T follicular helper cell (primary cell): ENCODE measurements around the gene FPR2.
"Not testable (repeated sequence)": the region's sequence is repeated elsewhere in the genome, so short reads cannot be mapped to it uniquely, and the experiment has no call there.

ENCODE experiments used
- DNase-seq: peaks from one replicate; pipeline ENCODE4 v3.0.0-alpha.2; 2020; ENCODE audit warnings: low read depth
- total RNA-seq, 2 experiments: gene quantifications; one replicate each; lab custom pipeline; 2026; lab: John Stamatoyannopoulos, UW

FPR2 gene, protein sequence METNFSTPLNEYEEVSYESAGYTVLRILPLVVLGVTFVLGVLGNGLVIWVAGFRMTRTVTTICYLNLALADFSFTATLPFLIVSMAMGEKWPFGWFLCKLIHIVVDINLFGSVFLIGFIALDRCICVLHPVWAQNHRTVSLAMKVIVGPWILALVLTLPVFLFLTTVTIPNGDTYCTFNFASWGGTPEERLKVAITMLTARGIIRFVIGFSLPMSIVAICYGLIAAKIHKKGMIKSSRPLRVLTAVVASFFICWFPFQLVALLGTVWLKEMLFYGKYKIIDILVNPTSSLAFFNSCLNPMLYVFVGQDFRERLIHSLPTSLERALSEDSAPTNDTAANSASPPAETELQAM
- 0 reads per million in 2 experiments for total RNA-seq

DNA sequence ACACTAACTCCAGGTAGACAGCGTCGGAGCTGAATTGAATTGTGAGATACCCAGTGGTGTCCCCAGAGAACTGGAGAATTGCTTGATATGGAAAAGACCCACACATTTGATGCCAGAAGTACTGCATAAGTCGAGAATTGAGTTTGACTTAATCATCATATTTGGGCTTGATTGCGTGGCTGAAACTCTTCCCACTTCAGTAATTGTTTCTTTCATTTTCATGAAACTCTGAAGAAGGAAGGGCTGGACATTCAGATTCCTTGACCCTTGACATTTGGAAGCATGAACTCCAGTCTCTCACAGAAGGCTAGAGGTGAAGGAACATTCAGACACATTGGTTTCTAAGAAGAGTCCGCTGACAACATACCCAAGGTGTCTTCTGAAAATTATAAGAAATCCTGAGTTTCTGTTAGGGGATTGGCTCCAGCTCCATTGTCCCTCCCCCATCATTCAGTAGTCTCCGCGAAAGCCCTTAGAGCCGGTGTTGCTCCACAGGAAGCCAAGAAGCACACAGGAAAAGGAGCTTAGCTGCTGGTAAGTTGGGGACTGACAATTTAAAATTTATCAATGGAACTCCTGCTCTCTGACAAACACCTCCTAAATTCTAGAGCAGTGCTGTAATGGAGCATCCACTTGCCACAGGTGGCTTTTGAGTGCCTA, at the start of gene FPR2:
Gene FPR2 (plus strand): TSS at position 484 of the 660 bp plus-strand sequence. CDS start 7,479 bp downstream, outside the sequence.
- no peak for DNase-seq

DNA sequence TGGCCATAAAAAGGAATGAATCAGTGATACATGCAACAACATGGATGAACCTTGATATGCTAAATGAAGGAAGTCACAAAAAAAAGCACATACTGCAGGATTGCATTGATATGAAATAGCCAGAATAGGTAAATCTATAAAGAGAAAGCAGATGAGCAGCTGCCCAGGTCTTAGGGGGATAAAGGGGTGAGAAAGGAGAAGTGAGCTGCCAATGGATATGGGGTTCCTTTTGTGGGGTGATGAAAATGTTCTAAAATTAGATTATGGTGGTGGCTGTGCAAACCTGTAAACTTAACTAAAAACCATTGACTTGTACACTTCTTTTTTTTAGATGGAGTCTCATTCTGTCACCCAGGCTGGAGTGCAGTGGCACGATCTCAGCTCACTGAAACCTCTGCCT, 49.3 kb upstream of the FPR2 start:
- DNase-seq: no peak

DNA sequence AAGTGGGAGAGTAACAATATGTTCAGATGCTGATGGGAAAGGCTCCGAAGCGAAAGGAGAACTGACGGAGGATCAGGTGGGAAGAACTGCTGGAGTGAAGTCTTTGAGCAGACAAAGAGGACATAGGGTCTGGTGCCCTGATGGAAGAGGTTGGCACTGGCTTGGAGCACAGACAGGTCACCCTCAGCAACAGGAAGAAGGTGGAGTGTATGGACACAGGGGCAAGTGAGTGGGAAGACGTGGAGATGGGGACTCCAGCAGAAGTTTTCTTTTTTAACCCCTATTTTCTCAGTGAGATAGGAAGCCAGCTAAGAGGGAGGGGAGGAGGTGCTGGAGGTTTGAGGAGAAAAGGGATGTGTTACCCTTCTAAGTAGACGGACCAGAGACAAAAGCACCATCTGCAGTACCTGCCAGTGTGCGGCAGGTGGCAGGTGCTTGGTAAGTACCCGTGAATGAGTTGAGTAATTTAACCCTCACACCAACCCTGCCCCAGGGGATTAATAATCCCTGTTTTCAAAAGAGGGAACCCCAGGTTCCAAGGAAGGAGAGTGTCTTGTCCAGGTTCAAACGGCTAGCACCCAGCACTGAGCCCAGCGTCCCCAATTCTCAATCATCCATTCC, 48.4 kb upstream of the FPR2 start:
- DNase-seq: no peak

DNA sequence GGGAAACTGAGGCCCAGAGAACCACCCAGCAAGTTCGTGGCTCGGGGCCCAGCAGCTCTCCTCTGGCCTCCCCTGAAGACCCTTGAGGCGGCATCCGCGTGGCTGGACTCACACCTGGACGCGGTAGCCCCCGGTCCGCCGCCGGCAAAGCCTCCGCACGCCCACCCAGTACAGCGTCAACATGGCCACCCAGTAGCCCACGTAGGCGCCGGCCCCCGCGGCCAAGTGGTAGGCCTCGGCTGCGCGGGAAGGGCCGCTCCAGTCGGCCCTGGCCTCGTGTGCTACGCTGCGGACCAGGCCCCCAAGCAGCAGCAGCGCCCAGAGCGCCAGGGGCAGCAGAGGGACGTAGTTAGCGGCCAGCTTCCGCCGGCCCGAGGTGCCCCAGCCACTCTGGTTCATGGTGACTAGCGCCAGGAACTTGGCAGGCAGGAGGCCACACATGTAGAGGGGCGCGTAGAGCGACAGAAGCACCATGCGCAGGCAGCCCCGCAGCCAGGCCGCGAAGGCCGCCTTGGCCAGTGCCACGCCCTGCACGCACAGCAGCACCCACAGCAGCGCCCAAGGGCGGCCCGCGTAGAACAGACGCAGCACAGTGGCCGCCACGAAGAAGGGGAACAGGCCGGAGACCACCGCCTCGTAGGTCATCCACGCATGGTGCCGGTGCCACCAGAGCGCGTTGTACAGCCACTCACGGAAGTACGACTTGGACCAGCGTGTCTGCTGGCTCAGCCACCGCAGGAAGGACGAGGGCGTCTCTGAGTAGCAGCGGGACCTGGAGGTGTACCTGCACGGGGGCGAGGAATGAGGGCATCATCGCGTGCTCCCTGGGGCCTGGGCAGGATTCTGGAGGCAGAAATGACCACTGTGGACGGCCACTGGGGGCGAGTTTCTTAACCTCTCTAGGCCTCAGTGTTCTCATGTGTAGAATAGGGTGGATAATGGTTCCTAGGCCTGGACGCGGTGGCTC, 47.4 kb upstream of the FPR2 start:
- no peak for DNase-seq

DNA sequence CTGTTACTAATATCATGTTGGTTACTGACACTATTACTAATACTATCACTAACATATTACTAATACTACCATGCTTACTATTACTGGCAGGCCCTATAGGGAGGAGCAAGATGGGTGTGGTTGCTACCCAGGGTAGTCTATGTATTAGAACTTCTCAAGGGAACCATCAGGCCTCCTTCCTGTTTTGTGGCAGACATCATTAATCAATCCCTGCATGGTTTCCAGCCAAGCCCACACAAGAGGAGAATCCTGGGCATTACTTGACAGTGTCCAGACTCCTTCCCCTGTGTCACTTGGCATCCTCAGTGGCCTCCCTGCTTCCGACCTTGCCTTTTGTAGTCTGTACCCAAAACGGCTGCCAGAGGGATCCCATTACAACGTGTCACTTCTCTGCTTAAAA, 46.1 kb upstream of the FPR2 start:
- DNase-seq: no peak

DNA sequence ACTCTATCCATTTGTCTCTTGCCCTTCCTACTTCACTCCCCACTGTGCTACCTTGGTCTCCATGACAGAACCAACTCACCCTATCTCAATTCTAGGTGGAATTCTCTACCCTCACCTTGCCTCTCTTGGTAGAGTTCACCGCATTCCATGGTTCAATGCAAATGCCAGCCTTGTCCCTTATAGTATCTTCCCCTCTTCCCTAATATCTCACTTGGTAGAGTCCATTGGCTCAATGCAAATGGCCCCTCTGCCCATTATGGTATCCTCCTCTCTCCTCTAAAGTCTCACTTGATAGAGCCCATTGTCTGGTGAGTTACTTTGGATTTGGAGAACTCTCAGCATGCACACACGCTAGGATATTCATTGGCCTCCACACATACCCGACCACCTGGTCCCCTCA, 45.1 kb upstream of the FPR2 start:
- no peak for DNase-seq

DNA sequence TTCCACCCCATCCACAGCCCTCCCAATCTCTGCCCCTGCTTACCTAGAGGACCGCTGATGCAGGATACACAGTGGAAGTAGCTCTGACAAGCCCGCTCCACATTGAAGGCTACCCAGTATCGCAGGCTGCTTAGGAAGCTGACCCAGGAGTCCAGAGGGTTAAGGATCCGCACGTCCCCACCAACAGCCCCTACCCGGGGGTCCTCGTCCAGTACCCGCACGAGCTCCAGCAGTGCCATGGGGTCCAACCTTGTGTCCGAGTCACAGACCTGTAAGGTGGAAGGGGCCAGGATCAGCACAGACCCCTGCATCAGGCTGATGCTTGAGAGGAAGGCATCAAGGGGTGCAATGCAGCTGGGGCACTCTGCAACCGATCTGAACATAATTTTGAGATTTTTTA, 44.1 kb upstream of the FPR2 start:
- no peak for DNase-seq

DNA sequence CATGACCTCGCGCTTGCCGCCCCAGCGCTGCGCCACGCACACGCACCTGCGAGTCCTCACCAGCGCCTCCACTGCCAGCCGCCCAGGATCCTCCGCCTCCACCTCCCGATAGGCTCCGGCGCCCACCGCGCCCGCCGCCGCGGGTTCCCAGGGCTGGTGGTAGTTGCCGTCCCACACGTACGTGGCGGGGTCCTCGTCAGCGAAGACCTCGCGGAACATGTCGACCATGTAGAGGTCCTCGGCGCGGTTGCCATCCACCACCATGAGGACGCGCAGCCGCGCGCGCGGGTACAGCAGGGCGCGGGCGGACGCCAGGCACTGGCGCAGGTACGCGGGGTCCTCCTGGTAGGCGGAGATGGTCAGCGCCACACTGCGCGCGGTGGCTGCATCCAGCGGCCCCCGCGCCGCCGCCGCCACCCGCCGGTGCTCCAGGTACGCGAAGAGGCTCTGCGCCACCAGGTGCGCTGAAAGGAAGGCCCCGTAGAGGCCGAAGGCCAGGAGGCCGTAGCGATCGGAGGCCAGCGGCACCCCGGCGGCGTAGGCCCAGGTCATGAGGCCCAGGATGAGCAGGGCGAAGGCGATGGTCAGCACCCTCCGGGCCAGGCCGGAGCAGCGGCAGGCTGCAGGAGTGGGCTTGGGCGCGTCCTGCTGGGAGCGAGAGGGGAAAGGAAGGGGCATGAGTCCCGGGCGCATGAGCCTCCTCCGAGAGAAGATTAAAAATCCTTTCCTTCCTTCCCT, 41.6 kb upstream of the FPR2 start:
- no peak for DNase-seq

DNA sequence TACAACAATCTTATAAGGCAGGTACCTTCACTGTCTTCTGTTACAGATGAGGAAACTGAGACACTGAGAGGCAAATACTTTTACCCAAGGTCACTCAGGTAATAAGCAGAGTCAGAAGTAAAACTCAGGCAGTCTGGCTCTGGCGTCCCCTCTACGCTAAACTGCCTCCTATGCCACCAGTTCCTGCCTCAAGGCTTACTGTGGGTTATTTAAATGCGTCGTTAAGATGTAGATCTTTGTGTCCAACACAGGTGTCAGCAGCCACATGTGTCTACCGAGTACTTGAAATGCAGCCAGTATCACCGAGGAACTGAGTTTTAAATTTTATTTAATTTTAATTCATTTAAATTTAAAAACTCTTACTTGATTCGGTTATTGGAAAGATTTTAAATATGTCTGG, 39.1 kb upstream of the FPR2 start:
- DNase-seq: no peak

DNA sequence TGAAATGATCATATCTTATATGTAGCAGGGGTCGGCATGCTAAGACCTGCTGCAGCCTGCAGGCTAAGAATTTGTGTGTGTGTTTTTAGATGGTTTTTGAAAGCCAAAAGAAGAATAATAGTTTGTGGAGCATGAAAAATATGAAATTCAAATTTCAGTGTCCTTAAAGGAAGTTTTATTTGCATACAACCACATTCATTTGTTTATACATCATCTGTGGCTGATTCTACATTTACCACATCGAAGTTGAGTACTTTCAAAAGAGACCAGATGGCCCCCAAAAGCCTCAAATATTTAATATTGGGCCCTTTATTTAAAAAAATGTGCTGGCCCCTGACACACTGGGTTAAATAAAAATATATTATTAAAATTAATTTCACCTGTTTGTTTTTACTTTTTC, 38.5 kb upstream of the FPR2 start:
- no peak for DNase-seq

DNA sequence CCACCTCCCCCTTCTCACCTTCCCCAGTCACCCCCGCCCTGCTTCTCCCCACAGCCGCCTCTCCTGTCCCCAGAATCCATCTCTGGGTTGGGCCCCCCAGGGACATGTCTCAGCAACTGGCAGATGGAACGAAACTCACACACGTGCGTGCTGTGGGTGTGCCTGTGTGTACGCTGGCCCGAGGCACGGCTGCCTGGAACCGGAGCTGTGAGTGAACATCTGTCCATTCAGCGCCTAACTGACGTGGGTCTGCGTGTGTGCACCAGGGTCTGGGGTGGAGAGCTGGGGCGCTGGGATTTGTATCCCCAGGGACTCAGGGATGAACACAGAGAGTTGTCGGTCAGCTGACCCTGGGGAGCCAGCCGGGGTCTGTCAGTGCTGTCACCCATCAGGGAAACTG, 36.4 kb upstream of the FPR2 start:
- DNase-seq: no peak

DNA sequence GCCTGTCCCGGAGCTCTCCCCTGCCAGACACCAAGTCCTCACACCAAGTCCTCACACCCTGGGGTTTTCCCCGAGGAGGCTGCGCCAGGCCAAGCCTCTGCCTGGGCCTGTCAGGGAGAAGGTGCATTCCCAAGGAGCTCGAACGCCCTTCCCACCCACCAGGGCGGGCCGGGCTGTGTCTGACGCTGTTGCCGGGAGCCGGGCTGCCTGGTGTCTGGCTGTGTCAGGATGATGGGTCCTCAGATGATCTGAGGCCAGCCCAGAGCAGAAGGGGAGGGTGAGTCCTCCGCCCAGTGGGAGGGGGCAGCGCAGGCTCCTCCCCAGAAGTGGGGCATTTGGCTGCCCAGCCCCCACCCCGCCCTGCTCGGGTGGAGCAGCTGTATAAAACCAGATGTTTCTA, 34.9 kb upstream of the FPR2 start:
- no peak for DNase-seq

DNA sequence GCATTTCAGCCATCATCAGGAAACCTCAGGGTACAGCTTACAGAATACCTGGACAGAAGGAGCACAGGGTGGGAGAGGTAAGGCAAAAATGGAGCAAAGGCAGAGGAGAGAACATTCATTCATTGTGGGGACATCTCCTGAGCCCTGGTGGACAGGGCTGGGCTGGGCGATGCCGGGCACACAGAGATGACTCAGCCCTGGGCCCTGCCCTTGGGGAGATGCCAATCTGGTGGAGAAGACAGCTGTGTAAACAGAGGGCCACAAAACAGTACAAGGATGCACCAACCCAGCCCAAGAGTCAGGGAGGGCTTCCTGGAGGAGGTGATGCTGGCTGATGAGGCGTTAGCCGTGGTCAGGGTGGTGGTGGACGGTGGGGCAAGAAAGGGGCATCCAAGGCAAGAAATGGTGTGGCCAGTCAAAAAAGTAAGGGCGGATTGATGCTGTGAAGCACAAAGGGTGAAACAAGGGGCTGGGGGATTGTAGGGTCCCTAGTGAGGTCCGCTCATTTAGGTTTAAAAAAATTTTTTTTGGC, 33.6 kb upstream of the FPR2 start:
- DNase-seq: no peak

DNA sequence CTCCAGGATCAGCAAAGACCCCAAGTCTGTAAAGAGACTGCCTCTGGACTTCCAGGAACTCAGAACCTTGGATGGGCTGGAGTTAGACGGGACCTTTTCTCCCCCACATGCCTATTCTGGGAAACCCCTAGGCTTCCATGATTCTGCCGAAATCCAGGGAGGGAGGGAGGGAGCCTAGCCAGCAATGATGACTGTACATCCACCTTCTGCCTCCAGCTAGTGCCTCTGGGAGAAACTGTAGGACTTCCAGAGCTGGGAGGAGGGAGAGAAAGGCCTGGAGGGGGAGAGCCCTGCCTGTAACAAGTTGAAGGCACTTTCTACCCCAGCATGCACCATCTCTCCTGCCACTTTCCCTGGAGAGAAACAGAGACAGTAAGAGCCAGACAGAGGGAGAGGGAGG, 31.2 kb upstream of the FPR2 start:
- no peak for DNase-seq

DNA sequence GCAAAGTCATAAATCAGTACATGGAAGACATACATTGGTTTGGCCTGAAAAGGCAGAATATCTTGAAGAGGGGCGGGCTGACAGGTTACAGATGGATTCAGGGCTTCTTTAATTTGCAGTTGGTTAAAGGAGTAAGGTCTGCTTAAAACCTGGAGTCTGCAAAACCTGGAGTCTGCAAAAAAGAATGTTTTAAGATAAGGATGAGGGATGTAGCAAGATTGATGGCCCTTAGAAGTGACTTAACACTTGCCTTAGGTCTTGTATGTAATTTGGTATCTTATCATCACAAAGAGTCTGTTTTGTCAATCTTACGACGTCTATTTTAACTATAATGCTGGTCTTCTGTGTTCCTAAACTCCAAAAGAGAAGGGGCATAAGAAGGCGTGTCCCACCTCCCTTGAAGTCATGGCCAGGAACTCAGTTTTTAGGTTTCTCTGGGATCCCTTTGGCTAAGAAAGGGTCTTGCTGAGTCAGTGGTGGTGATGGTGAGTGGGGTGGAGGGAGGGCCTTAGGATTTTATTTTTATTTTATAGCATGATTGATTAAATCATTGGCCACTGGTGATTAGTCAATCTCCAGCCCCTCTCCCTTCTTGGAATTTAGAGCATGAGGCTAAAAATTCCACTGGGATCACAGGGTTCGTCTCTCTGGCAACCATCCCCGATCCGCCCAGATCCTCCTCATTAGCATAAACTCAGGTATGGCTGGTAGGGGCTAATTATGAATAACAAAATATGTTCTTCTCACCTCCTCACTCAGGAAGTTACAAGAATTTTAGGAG, 27.0 kb upstream of the FPR2 start:
- no peak for DNase-seq

DNA sequence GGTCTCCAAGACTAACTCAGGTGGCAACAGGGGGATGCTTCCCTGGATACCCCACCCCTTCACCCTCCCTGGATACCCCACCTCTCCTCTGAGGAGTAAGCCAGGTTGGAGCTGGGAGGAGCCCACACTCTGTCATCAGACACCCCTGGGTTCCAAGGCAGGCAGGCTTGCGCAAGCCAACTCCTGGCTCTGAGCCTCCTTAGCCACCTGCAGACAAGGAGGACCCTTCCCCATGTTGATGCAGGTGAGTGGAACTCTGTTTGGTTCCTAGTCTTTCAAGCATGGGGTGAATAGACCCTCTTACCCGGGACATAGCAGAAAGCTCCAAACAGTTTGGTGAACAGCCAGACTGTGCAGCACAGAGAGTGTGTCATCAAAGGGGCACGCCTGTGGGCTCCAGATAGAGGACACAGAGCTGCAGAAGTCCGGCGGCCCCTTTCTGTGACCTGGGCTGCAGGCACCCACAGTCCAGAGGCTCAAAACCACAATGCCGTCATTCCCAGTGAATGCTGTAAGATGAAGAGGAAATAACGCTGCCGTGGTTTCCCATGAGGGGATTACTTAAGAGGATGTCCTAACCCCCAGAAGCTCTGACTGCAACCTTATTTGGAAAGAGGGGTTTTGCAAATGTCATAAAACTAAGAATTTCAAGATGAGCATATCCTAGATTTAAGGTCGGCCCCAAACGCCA, 25.1 kb upstream of the FPR2 start:
- DNase-seq: no peak

DNA sequence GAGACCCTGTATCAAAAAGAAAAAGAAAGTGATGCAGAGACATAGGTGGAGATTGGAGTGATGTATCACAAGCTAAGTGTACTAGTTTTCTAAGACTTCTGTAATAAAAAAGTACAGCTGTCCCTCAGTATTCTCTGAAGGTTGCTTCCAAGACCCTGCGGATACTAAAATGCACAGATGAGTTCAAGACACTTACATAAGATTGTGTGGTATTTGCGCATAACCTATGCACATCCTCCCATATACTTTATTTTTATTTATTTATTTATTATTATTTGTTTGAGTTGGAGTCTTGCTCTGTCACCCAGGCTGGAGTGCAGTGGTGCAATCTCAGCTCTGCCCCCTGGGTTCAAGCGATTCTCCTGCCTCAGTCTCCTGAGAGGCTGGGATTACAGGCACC, 23.6 kb upstream of the FPR2 start:
- no peak for DNase-seq

DNA sequence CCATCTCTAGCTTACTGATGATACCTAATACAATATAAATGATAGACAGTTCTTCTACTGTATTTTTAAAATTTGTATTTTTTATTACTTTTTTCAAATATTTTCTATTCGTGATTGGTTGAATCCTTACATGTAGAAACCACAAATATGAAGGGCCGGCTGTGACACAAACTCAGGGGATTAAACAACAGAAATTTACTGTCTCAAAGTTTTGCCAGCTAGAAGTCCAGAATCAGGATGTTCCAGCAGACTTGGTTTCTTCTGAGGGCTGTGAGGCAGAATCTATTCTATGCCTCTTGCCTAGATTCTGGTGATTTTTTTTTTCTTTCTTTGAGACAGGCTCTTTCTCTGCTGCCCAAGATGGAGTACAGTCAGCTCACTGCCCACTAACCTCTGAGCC, 23.1 kb upstream of the FPR2 start:
- no peak for DNase-seq

DNA sequence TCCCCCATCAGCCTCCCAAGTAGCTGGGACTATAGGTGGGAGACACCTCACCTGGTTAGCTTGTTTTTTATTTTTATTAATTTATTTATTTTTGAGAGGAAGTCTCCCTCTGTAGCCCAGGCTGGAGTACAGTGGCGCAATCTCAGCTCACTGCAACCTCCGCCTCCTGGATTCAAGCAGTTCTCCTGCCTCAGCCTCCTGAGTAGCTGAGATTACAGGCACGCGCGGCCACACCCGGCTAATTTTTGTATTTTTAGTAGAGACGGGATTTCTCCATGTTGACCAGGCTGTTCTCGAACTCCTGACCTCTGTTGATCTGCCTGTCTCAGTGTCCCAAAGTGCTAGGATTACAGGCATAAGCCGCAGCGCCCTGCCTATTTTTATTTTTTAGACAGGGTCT, 22.5 kb upstream of the FPR2 start:
- DNase-seq: not testable (repeated sequence)
